Placental pericyte (primary cell): ENCODE results near the gene RNU11. TPM values are rescaled to one million over a fixed set of nuclear protein-coding genes. Genes with fewer than 3 reads are reported as not detected.

Source experiments
- small RNA-seq: library from RNA; depleted of rRNA; stranded (forward); fragments of <200 nt; gene quantifications from one replicate; pipeline ENCODE3, GENCODE V24; 2012; ENCODE audit warnings: low replicate concordance
- total RNA-seq: library from RNA; depleted of rRNA; stranded (reverse); fragments of >200 nt; gene quantifications from 2 replicates; pipeline ENCODE4 v1.2.3, GENCODE V29; 2012

RNU11 gene
- total RNA-seq, result not detected in 2 replicates

DNA sequence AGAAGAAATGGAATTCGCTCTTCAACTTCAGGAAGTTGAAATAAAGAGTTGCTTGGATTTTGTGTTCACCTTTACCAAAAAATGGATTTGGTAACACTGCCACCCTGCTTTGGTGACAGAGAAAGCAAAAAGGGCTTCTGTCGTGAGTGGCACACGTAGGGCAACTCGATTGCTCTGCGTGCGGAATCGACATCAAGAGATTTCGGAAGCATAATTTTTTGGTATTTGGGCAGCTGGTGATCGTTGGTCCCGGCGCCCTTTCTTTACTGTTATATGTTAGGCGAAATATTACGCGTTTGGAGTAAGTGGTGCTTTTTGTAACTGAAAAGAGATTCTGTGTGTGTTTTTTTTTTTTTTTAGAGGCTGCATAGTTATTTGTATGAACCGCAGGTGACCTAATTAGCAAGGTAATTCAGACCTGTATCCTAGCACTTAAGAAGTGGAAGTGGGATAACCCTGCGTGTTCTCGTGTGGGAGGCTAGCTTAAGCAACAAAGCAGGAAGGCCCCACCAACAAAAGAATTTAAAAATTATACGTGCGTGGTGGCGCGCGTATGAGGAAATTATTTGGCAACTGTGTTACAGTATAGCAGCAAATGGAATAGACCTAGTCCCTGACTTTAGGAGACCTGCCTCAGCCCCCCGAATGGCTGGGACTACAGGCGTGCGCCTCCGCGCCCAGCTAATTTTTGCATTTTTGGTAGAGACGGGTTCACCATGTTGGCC lies at the start of gene RNU11:
RNU11 (plus strand) TSS at position 127 of the 725 bp plus-strand sequence.

GRCh38 chr1:28642847-28643635 lies 5.4 kb upstream of the RNU11 start, which contains the start of gene TAF12:
Gene TAF12, minus strand, starts transcription at chr1:28643067. Its CDS starts 20,986 bp downstream, at chr1:28622081.

DNA sequence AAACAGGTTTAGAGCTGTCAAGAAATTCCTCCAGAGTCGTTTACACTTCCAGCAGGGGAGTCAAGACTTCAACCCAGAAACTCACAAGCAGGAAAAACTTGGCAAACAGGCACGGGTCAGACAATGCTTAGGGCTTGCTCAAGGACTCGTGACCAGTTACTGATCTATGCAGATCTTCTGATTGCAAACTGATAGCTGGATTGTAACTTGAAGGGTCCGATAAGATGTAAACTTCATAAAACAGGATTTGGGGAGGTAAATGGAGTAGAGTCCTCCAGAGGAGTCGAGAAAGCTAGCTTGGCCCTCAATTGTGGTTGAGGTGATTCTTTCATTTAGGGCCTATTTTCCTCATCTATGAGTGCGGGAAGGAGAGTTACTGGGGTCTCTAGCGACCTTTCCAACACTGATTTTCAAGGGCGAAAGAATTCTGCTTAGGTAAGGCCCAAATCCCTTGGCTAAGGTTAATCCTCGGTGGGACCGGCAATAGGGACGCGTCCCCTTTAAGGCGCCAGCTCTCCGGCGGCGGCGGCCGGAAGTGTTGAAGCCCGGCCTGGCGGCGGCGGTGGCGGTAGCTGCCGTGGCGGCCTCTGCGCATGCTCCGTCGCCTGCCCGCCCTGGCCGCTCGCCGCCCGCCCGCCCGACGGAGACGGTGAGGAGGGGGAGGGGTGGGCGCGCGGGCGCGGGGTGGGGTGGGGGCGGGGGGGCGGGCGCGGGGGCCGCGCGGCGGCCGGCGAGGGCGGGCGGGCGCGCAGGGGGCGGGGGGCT lies 20.0 kb downstream of the RNU11 start, which contains the start of gene GMEB1:
GMEB1 (plus strand) TSS at position 594 of the 765 bp plus-strand sequence. CDS start 14,829 bp downstream, outside the sequence.

Small RNA genes within 50 kb of the gene (small RNA-seq; reads per million reads assigned to genes)
- gene RF00422 (not detected), gene RNU11 (0.23 reads per million)

Other genes starting within 250 kb of the RNU11 start
- 21.9 and 40.5 TPM in 2 replicates for gene RCC1, start 142.6 kb upstream of the RNU11 start, total RNA-seq
- 17.7 and 19.3 TPM in 2 replicates for gene TRNAU1AP, start 95.5 kb upstream of the RNU11 start, total RNA-seq
- gene RAB42, start 56.3 kb upstream of the RNU11 start, total RNA-seq, result 1.7 and 4.8 TPM in 2 replicates
- gene TAF12, start 5.5 kb upstream of the RNU11 start, total RNA-seq, result 30.9 TPM in 2 replicates
- 9.4 and 16.2 TPM in 2 replicates for gene GMEB1, start 20.2 kb downstream of the RNU11 start, total RNA-seq
- gene YTHDF2, start 88.3 kb downstream of the RNU11 start, total RNA-seq, result 64.1 and 78.9 TPM in 2 replicates
- not detected in 2 replicates for gene OPRD1, start 163.6 kb downstream of the RNU11 start, total RNA-seq